HepG2 (cell line): ENCODE results near the gene CCDC91. TPM values are rescaled to one million over a fixed set of nuclear protein-coding genes. Genes with fewer than 3 reads are reported as not detected.

Experiments
- ATAC-seq: fragments of 200-7000 bp; cut with Tn5 transposase; 3 replicates; pipeline ENCODE4 v1.9.1; 2020; ENCODE audit warnings: mild to moderate bottlenecking, moderate library complexity
- BruUV-seq: library from RNA; stranded (reverse); fragments of 400-500 nt; replicated peaks from 2 replicates; lab custom pipeline; 2021; lab: Mats Ljungman, UMichigan
- CTCF ChIA-PET: fragments of 300-600 bp; formaldehyde crosslinking; extraction: SDS; loops from one replicate; lab custom pipeline; 2021; ENCODE audit warnings: low total read pairs, inconsistent platforms, low intra/inter-chr PET ratio; lab: Yijun Ruan, JAX
- POLR2A ChIA-PET: fragments of 350-600 bp; sonication (Branson Sonifier 250); formaldehyde crosslinking; loops from one replicate; lab custom pipeline; 2020; ENCODE audit warnings: antibody characterized with exemption, inconsistent platforms; lab: Yijun Ruan, JAX
- DNase-seq: peaks from one replicate; pipeline ENCODE4 v3.0.0-alpha.2; 2015; ENCODE audit warnings: low spot score
- FAIRE-seq: peaks from 3 replicates; lab custom pipeline; 2011; peaks lifted over from hg19 to GRCh38; lab: Jason Lieb, UNC
- H2AFZ ChIP-seq: one replicate; pipeline ENCODE4 v1.6.1; 2011; ENCODE audit warnings: low read length, inconsistent platforms
- H3K27ac ChIP-seq: fragments of 300-600 bp; 3 replicates; pipeline ENCODE4 v1.8.0; 2011; ENCODE audit warnings: mixed run types, mild to moderate bottlenecking, mixed read lengths, low read length, inconsistent platforms; ENCODE audit not compliant: insufficient read depth; ENCODE audit errors: extremely low read length
- H3K27me3 ChIP-seq, 2 experiments: fragments of 200-600 bp in 1 of 2; 2 replicates in 1 of 2; 3 replicates in 1 of 2; pipeline versions ENCODE4 v1.6.0 to v1.8.0; 2011; ENCODE audit warnings: low read length in 2 of 2, mild to moderate bottlenecking in 2 of 2, moderate library complexity in 2 of 2, inconsistent platforms in 1 of 2; ENCODE audit not compliant: insufficient read depth in 2 of 2, control insufficient read depth in 1 of 2
- H3K36me3 ChIP-seq, 2 experiments: fragments of 200-600 bp in 1 of 2; replicated peaks in 1 of 2; 2 replicates in 1 of 2; 3 replicates in 1 of 2; pipeline versions ENCODE4 v1.5.1 to v1.8.0; 2011; ENCODE audit warnings: low read length in 2 of 2, inconsistent platforms in 1 of 2; ENCODE audit not compliant: insufficient read depth in 2 of 2, control insufficient read depth in 1 of 2
- H3K4me1 ChIP-seq: 2 replicates; pipeline ENCODE4 v1.5.1; 2012; ENCODE audit warnings: low read length, inconsistent platforms; ENCODE audit not compliant: insufficient read depth
- H3K4me2 ChIP-seq: 2 replicates; pipeline ENCODE4 v1.6.0; 2011; ENCODE audit warnings: low read depth, low read length, inconsistent platforms
- H3K4me3 ChIP-seq, 3 experiments: fragments of 200-600 bp in 1 of 3; sonication (generic), shearing (Covaris generic) in 1 of 3; replicated peaks in 1 of 3; 2 replicates each; pipeline ENCODE4 v1.5.1; 2011 to 2016; ENCODE audit warnings: low read length in 3 of 3, inconsistent platforms in 2 of 3, low read depth in 2 of 3, mild to moderate bottlenecking in 2 of 3, control low read depth in 1 of 3, mixed read lengths in 1 of 3; ENCODE audit not compliant: insufficient read depth in 1 of 3
- H3K79me2 ChIP-seq: one replicate; pipeline ENCODE4 v1.6.1; 2011; ENCODE audit warnings: low read length, inconsistent platforms; ENCODE audit not compliant: insufficient read depth
- H3K9ac ChIP-seq: 2 replicates; pipeline ENCODE4 v1.6.0; 2011; ENCODE audit warnings: mild to moderate bottlenecking, low read depth, low read length, inconsistent platforms; ENCODE audit not compliant: insufficient read depth
- H3K9me3 ChIP-seq: 2 replicates; pipeline ENCODE4 v1.5.1; 2012; ENCODE audit warnings: mild to moderate bottlenecking, low read length
- H4K20me1 ChIP-seq: 2 replicates; pipeline ENCODE4 v1.6.0; 2011; ENCODE audit warnings: inconsistent platforms, mild to moderate bottlenecking, low read length, moderate library complexity; ENCODE audit not compliant: insufficient read depth
- ATF7 ChIP-seq, 2 experiments: fragments of 450-650 bp in 1 of 2; sonication (generic) in 1 of 2; formaldehyde crosslinking in 1 of 2; IDR thresholded peaks; 2 replicates each; pipeline versions ENCODE4 v1.4.0 to v1.6.1; 2016 to 2020; ENCODE audit warnings: antibody characterized with exemption in 1 of 2, mild to moderate bottlenecking in 1 of 2, missing genetic modification reagents in 1 of 2
- FOXK1 ChIP-seq: sonication (generic); formaldehyde crosslinking; IDR thresholded peaks from 2 replicates; pipeline ENCODE4 v1.4.0; 2020; ENCODE audit warnings: low read depth, missing genetic modification reagents, borderline replicate concordance
- HBP1 ChIP-seq: IDR thresholded peaks from 2 replicates; pipeline ENCODE4 v1.6.1; 2016; ENCODE audit warnings: low read depth, control low read depth
- HCFC1 ChIP-seq: fragments of 150-350 bp; IDR thresholded peaks from 2 replicates; pipeline ENCODE4 v1.6.1; 2014; ENCODE audit warnings: low read depth, low read length
- ZBTB25 ChIP-seq: IDR thresholded peaks from 2 replicates; pipeline ENCODE4 v1.6.1; 2018; ENCODE audit warnings: missing genetic modification reagents
- ZNF775 ChIP-seq: sonication (generic); formaldehyde crosslinking; IDR thresholded peaks from 2 replicates; pipeline ENCODE4 v1.4.0; 2020; ENCODE audit warnings: missing genetic modification reagents, mild to moderate bottlenecking, moderate library complexity, borderline replicate concordance
- ZSCAN30 ChIP-seq: sonication (generic); formaldehyde crosslinking; IDR thresholded peaks from 2 replicates; pipeline ENCODE4 v1.5.0; 2020; ENCODE audit warnings: mild to moderate bottlenecking, missing genetic modification reagents
- WGBS: methylation state at CpG from one replicate; pipeline ENCODE4 v1.1.6; 2017; ENCODE audit warnings: low lambda C conversion rate; 5-methylcytosine and 5-hydroxymethylcytosine counted together
- in situ Hi-C: cut with HindIII; loops from 2 replicates; pipeline ENCODE4 v1.10.0; 2017; ENCODE audit warnings: low pct_unique_long_range_greater_than_20kb; ENCODE audit not compliant: extremely low pct_ligation_motif_present
- intact Hi-C: fragments of 100-400 bp; cut with micrococcal nuclease; formaldehyde crosslinking; loops from one replicate; pipeline ENCODE4 v1.10.0; 2022; ENCODE audit not compliant: unreplicated experiment
- polyA plus RNA-seq, 8 experiments: library from polyadenylated mRNA; depleted of rRNA in 3 of 8; stranded (reverse) in 7 of 8; unstranded in 1 of 8; fragments of >200 nt; fragmentation: Illumina TruSeq in 4 of 8; extraction: Trizol in 4 of 8; gene quantifications; 2 replicates each; pipeline versions ENCODE4 v1.2.1 to v1.2.3, GENCODE V29; 2011 to 2016; ENCODE audit warnings: low read depth in 4 of 8, missing spikeins in 1 of 8, mixed read lengths in 1 of 8; ENCODE audit not compliant: insufficient read depth in 1 of 8
- total RNA-seq, 5 experiments: library from RNA; depleted of rRNA; stranded (reverse); fragments of >200 nt; fragmentation: Illumina TruSeq; extraction: Trizol; gene quantifications; 2 replicates each; pipeline ENCODE4 v1.2.3, GENCODE V29; 2016; ENCODE audit warnings: low read depth in 1 of 5

CCDC91 gene
- total and polyA plus RNA-seq, 2 of the 13 experiments (the other 11 are each of a cell fraction or from before 2014, with no cell fraction given) = 9.8 to 15.8 TPM

GRCh38 chr12:28575593-28576205 is 385.4 kb downstream of the CCDC91 start:
- CTCF ChIA-PET = no interaction called here
- Histone ChIP-seq H3K9ac (no peak overlapping the region), H4K20me1 (no peaks in the 10 kb centered on the region), H3K27me3 (no peaks in the 10 kb centered on the region), H3K36me3 (no peaks in the 10 kb centered on the region), H3K4me1 (peaks cover 6% of the 10 kb centered on the region; the same call in 1 of the 2 replicates), H3K4me2 (no peak overlapping the region), H3K79me2 (no peaks in the 10 kb centered on the region), H3K9me3 (no peaks in the 10 kb centered on the region), H2AFZ (no peak overlapping the region), H3K4me3 (no peak overlapping the region), H3K27ac (no peak overlapping the region)
- DNase-seq (no peak), FAIRE-seq (no peak), ATAC-seq (no peak)
- WGBS = 0% methylated on average over 3 of the region's 3 CpGs
- POLR2A ChIA-PET = no interaction called here
- intact Hi-C loops = no loop called here
- BruUV-seq = no TSS peak
- TF ChIP-seq HBP1 (CRISPR knock-in tag) = no peak
- in situ Hi-C loops = no loop called here

- Histone ChIP-seq H3K9ac (no peak overlapping the region), H3K79me2 (no peaks in the 10 kb centered on the region), H3K36me3 (no peaks in the 10 kb centered on the region), H3K4me3 (no peak overlapping the region), H3K4me1 (peaks cover 6% of the 10 kb centered on the region; the same call in 1 of the 2 replicates), H3K9me3 (no peaks in the 10 kb centered on the region), H2AFZ (no peak overlapping the region), H3K27me3 (no peaks in the 10 kb centered on the region; a peak in 1 of 5 replicates), H4K20me1 (no peaks in the 10 kb centered on the region), H3K4me2 (no peak overlapping the region), H3K27ac (no peak overlapping the region)
- no peak for ATAC-seq
- TF ChIP-seq ZSCAN30 (CRISPR knock-in tag) = no peak
- no peak for TF ChIP-seq ZBTB25
- TF ChIP-seq FOXK1 = no peak
- no peak for TF ChIP-seq HCFC1
- no peak for TF ChIP-seq ZNF775
- TF ChIP-seq ATF7 (IDR thresholded peaks at IDR 0.05) = no peak
- no peak for TF ChIP-seq ATF7 (CRISPR knock-in tag; IDR thresholded peaks at IDR 0.05)
- BruUV-seq = no TSS peak
- no peak for DNase-seq
- 4% methylated on average over 3 of the region's 3 CpGs for WGBS
- FAIRE-seq = no peak
- in situ Hi-C loops (no loop called here), intact Hi-C loops (no loop called here)
- POLR2A ChIA-PET = no interaction called here
- CTCF ChIA-PET = no interaction called here
Observed at GRCh38 chr12:28578361-28578760, 388.1 kb downstream of the CCDC91 start.
